PC-3 (cell line): ENCODE measurements around the gene MMS19.

Experiments
- CTCF ChIP-seq: fragments of 300-600 bp; sonication (generic); conservative IDR thresholded peaks from 2 replicates; pipeline ENCODE4 v1.5.1; 2017; ENCODE audit warnings: antibody characterized with exemption, low read depth, mild to moderate bottlenecking, low read length
- EZH2 ChIP-seq: fragments of 300-600 bp; sonication (generic); IDR thresholded peaks from one replicate; pipeline ENCODE4 v1.6.1; 2017; ENCODE audit warnings: antibody characterized with exemption, mild to moderate bottlenecking, low read length; ENCODE audit not compliant: unreplicated experiment

GRCh38 chr10:97512993-97513392, 14.8 kb upstream of the MMS19 start:
- no peak for TF ChIP-seq CTCF
- TF ChIP-seq EZH2, result no peak
